Adrenal gland (tissue), 12 donors: Measurements from ENCODE around the gene ARSI. TPM values are rescaled to one million over a fixed set of nuclear protein-coding genes. Genes with fewer than 3 reads are reported as not detected.

Source experiments
- DNase-seq, 7 donors: peaks; one replicate each; pipeline ENCODE4 v3.0.0-alpha.2; 2019 to 2020
- H3K27ac ChIP-seq, 5 donors: fragments of 200-600 bp; sonication (generic) in 4 of 5; 1 replicate in 3 of 5; 2 replicates in 2 of 5; pipeline versions ENCODE4 v1.5.1 to v1.8.0; 2016 to 2020; ENCODE audit warnings: mild to moderate bottlenecking in 1 of 5
- H3K27me3 ChIP-seq: fragments of 200-600 bp; 2 replicates; pipeline ENCODE4 v1.8.0; 2021
- H3K36me3 ChIP-seq, 2 donors: fragments of 200-600 bp; replicated peaks in 1 of 2; 1 replicate in 1 of 2; 2 replicates in 1 of 2; pipeline versions ENCODE4 v1.5.1 to v1.8.0; 2018 to 2022
- H3K4me1 ChIP-seq, 2 donors: fragments of 200-600 bp; replicated peaks in 1 of 2; 1 replicate in 1 of 2; 2 replicates in 1 of 2; pipeline versions ENCODE4 v1.5.1 to v1.8.0; 2018 to 2021
- H3K4me3 ChIP-seq, 4 donors: fragments of 200-600 bp; sonication (generic) in 3 of 4; one replicate each; pipeline ENCODE4 v1.5.1; 2016 to 2018
- H3K9me3 ChIP-seq, 3 donors: fragments of 200-600 bp; sonication (generic) in 1 of 3; replicated peaks in 1 of 3; 1 replicate in 2 of 3; 2 replicates in 1 of 3; pipeline versions ENCODE4 v1.5.1 to v1.8.0; 2016 to 2021
- POLR2A ChIP-seq, 2 donors: fragments of 450-650 bp; IDR thresholded peaks; one replicate each; pipeline ENCODE4 v1.6.1; 2017; ENCODE audit warnings: antibody characterized with exemption in 2 of 2, mild to moderate bottlenecking in 2 of 2, moderate library complexity in 1 of 2
- WGBS, 4 donors: extraction: QIAGEN DNeasy Blood & Tissue Kit in 2 of 4; methylation state at CpG; one replicate each; pipeline versions ENCODE4 v1.1.5 to v1.1.7; 2013 to 2017; 5-methylcytosine and 5-hydroxymethylcytosine counted together
- intact Hi-C, 2 donors: fragments of 100-400 bp; cut with DNase I; formaldehyde crosslinking; loops; one replicate each; pipeline versions ENCODE4 v1.14.1 to v1.15.0; 2022 to 2023
- polyA plus RNA-seq, 3 donors: library from polyadenylated mRNA; stranded (reverse); fragments of 200-250 nt in 2 of 3; fragments of 350-450 nt in 1 of 3; fragmentation: Illumina TruSeq in 1 of 3; extraction: RNeasy Lipid Tissue Mini Kit (QIAGEN cat#74804) in 1 of 3; gene quantifications; one replicate each; pipeline ENCODE4 v1.2.3, GENCODE V29; 2013 to 2014
- total RNA-seq, 9 donors: library from RNA; depleted of rRNA in 4 of 9; stranded (reverse); fragments of >200 nt in 4 of 9; fragments of 120-200 nt in 1 of 9; fragmentation: NEBNext Ultra II Directional in 1 of 9; extraction: Animal tissue kit (Norgen Biotek cat#: 25700) in 1 of 9; gene quantifications; one replicate each; pipeline versions ENCODE4 v1.1.0 to v1.2.4, GENCODE V29; 2013 to 2023
- TF ChIP-seq, protein P1 (sequence below), 6 experiments: fragments of 450-650 bp in 4 of 6; fragments of 200-600 bp in 2 of 6; sonication (generic) in 1 of 6; IDR thresholded peaks; 1 replicate in 5 of 6; 2 replicates in 1 of 6; pipeline versions ENCODE4 v1.5.1 to v1.8.0; 2016 to 2021; ENCODE audit warnings: antibody characterized with exemption in 6 of 6, mild to moderate bottlenecking in 2 of 6, moderate library complexity in 1 of 6
- donor health status: healthy with polysubstance abuse.
- donor health status: Bipolar disorder and iron deficiency.
- donor health status: DM: yes; HTN: yes; CAD: no.
- donor health status: DM: no; HTN: no; CAD: no.
- donor health status: DM: no; HTN: no; CAD: no.
- donor health status: DM: yes; HTN: yes; CAD: no.

Gene ARSI
- total and polyA plus RNA-seq, 12 donors: 0.12 to 0.96 (median 0.39) TPM; not detected in 2

DNA sequence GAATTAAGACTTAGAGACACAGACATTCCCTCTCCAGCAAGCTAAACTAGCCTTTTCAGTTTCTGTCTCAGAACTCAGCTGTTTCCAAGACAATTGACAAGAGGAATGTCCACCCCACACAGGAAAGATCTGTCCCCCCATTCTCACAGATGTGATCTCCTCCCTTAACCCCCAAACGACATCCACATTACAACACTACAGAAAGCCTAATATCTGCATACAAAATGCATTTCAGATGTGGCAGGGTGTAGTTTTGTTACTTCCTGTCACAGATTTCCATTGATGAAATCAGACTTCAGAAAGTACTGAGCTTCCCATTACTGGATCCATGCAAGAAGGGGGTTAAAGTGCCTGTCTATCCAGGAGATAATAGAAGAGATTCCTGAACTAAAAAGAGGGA, 2.9 kb upstream of the ARSI start:
- Histone ChIP-seq H3K27me3 (peaks cover 14% of the 10 kb centered on the region), H3K4me3 (no peak overlapping the region), H3K4me1 (peaks cover 0 to 14% of the 10 kb centered on the region in 2 donors), H3K9me3 (no peaks in the 10 kb centered on the region), H3K36me3 (no peaks in the 10 kb centered on the region), H3K27ac (no peak overlapping the region)
- 20 to 59% (median 51%) methylated on average over 1 of the region's 1 CpG for WGBS, 4 donors
- intact Hi-C loops: no loop called here
- no peak for TF ChIP-seq POLR2A (IDR thresholded peaks at IDR 0.05)
- TF ChIP-seq, protein P1, sequence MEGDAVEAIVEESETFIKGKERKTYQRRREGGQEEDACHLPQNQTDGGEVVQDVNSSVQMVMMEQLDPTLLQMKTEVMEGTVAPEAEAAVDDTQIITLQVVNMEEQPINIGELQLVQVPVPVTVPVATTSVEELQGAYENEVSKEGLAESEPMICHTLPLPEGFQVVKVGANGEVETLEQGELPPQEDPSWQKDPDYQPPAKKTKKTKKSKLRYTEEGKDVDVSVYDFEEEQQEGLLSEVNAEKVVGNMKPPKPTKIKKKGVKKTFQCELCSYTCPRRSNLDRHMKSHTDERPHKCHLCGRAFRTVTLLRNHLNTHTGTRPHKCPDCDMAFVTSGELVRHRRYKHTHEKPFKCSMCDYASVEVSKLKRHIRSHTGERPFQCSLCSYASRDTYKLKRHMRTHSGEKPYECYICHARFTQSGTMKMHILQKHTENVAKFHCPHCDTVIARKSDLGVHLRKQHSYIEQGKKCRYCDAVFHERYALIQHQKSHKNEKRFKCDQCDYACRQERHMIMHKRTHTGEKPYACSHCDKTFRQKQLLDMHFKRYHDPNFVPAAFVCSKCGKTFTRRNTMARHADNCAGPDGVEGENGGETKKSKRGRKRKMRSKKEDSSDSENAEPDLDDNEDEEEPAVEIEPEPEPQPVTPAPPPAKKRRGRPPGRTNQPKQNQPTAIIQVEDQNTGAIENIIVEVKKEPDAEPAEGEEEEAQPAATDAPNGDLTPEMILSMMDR (IDR thresholded peaks at IDR 0.05): no peak
- DNase-seq: no peak

DNA sequence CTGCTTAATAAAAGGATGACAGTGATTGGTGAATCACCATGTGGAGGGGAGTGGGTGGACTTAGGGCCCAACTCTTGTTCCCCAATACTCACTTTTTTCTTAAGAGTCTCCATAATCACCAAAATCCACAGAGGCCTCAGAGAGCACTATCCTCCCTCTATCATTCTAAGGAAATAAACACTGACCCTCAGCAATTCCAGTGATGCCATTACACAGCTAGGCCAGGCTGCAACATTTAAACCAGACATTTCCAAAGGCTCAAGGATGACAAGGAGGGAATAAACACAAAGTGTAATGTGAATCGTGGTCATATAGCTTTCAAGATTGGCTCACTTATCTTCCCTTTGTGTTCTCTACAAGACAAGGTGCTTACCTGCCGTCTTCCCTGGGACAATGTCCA, 2.4 kb upstream of the ARSI start:
- H3K9me3 ChIP-seq: no peaks in the 10 kb centered on the region
- no peaks in the 10 kb centered on the region for H3K36me3 ChIP-seq
- TF ChIP-seq, protein P1 (IDR thresholded peaks at IDR 0.05): no peak
- no peak for TF ChIP-seq POLR2A (IDR thresholded peaks at IDR 0.05)
- H3K27me3 ChIP-seq: peaks cover 14% of the 10 kb centered on the region
- H3K4me1 ChIP-seq: peaks cover 0 to 14% of the 10 kb centered on the region in 2 donors
- intact Hi-C loops: no loop called here
- 81 to 93% (median 89%) methylated on average over 2 of the region's 2 CpGs for WGBS, 4 donors
- H3K27ac ChIP-seq: no peak overlapping the region
- no peak for DNase-seq
- no peak overlapping the region for H3K4me3 ChIP-seq

DNA sequence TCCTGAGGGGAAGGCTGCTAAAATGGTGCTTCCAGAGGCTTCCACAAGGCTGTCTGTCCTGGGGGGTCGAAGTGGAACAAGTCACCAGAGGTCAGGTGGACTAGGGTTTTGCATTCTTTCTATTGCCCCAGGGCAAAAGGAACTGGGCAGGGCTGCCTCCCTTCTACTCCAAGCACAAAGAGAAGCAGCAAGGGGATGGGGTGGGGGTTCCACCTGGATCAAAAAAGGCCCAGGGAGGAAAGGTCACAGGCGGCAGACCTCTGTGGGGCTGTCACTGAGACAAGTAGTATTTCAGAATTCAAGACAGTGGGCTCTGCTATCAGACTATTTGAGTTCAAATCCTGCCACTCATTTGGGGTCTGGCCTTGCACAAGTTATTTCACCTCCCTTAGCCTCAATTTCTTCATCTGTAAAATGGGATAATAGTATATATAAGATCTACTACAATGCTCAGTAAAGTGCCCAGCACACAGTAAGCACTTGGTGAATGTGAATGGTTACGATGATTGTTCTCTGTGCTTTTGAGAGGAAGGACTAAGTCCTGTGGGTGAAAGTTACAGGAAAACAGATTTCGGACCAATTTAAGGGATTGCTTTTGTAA, 1.9 kb upstream of the ARSI start:
- Histone ChIP-seq H3K9me3 (no peaks in the 10 kb centered on the region), H3K27me3 (peaks cover 14% of the 10 kb centered on the region), H3K4me1 (peaks cover 0 to 14% of the 10 kb centered on the region in 2 donors), H3K4me3 (no peak overlapping the region), H3K27ac (no peak overlapping the region), H3K36me3 (no peaks in the 10 kb centered on the region)
- 76 to 83% (median 79%) methylated on average over 4 of the region's 4 CpGs for WGBS, 4 donors
- DNase-seq: no peak
- intact Hi-C loops: no loop called here
- TF ChIP-seq POLR2A (IDR thresholded peaks at IDR 0.05): no peak
- TF ChIP-seq, protein P1 (IDR thresholded peaks at IDR 0.05): no peak

DNA sequence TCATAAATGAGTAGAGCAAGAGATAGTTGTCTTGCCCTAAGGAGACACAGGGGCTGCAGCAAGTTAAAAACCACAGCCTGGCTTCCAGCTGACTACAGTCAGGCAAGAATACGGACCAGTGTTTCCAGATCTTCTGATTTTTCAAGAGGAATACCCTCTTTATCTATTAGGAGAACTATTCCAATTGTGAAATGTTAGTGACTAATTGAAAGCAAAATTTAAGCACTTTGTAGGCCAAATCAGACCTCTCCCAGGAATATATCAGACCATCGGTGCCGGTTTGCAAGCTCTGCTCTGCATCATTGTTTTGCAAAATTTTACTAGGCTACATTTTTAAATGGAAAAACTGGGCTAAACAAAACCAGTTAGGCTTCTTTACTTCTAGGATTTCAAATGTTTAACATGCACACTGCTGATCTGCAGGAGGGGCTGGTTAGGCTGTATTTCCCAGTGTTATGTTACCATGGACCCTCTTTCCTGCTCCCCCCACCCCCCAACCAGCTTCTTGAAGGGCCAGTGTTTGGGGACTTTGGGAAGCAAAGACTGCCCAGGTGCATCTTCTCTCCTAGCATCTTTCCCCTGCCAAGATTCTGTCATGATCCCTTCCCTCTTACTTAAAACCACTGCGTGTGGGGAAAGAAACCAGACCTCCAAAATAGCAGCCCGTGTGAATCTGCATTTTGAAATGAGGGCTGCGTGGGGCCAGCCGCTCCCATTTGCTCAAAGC, 1.1 kb upstream of the ARSI start:
- Histone ChIP-seq H3K36me3 (no peaks in the 10 kb centered on the region), H3K27ac (peak overlapping the region in 1 of 5 donors; percentile 1), H3K4me1 (peaks cover 0 to 14% of the 10 kb centered on the region in 2 donors), H3K27me3 (peaks cover 14% of the 10 kb centered on the region), H3K4me3 (no peak overlapping the region), H3K9me3 (no peaks in the 10 kb centered on the region)
- no peak for DNase-seq
- 63 to 79% (median 70%) methylated on average over 7 of the region's 7 CpGs for WGBS, 4 donors
- intact Hi-C loops: no loop called here
- no peak for TF ChIP-seq POLR2A (IDR thresholded peaks at IDR 0.05)
- TF ChIP-seq, protein P1 (IDR thresholded peaks at IDR 0.05): no peak
